Trophoblast cell (in vitro differentiated cells and primary cell): ENCODE results near the gene POLR1D.

ENCODE experiments used
- DNase-seq, 2 donors: peaks; one replicate each; pipeline ENCODE4 v3.0.0-alpha.2; 2016
- H2AFZ ChIP-seq: 2 replicates; pipeline ENCODE4 v1.6.1; 2013; ENCODE audit warnings: low read length, moderate library complexity, mild to moderate bottlenecking; ENCODE audit not compliant: insufficient read depth, poor library complexity
- H2AK5ac ChIP-seq: 2 replicates; pipeline ENCODE4 v1.6.1; 2013; ENCODE audit warnings: mild to moderate bottlenecking, low read length
- H2BK120ac ChIP-seq: 2 replicates; pipeline ENCODE4 v1.6.1; 2013; ENCODE audit warnings: low read length, mild to moderate bottlenecking, moderate library complexity; ENCODE audit not compliant: insufficient read depth, poor library complexity
- H2BK12ac ChIP-seq: 2 replicates; pipeline ENCODE4 v1.6.1; 2013; ENCODE audit warnings: mild to moderate bottlenecking, low read length, moderate library complexity
- H2BK5ac ChIP-seq: 2 replicates; pipeline ENCODE4 v1.6.1; 2013; ENCODE audit warnings: low read length, low read depth, moderate library complexity, mild to moderate bottlenecking; ENCODE audit not compliant: poor library complexity
- H3K14ac ChIP-seq: 2 replicates; pipeline ENCODE4 v1.6.1; 2013; ENCODE audit warnings: mild to moderate bottlenecking, low read length
- H3K18ac ChIP-seq: 2 replicates; pipeline ENCODE4 v1.6.1; 2013; ENCODE audit warnings: mild to moderate bottlenecking, low read length
- H3K23ac ChIP-seq: 2 replicates; pipeline ENCODE4 v1.6.1; 2013; ENCODE audit warnings: low read length
- H3K27ac ChIP-seq: 2 replicates; pipeline ENCODE4 v1.5.1; 2013; ENCODE audit warnings: low read depth, mild to moderate bottlenecking, inconsistent platforms, low read length, moderate library complexity
- H3K27me3 ChIP-seq: 2 replicates; pipeline ENCODE4 v1.6.1; 2013; ENCODE audit warnings: inconsistent platforms, mild to moderate bottlenecking, low read length, moderate library complexity; ENCODE audit not compliant: insufficient read depth
- H3K36me3 ChIP-seq, 2 experiments: 1 replicate in 1 of 2; 2 replicates in 1 of 2; pipeline ENCODE4 v1.6.1; 2013; ENCODE audit warnings: low read length in 2 of 2, mild to moderate bottlenecking in 2 of 2, moderate library complexity in 1 of 2; ENCODE audit not compliant: insufficient read depth in 2 of 2, control insufficient read depth in 1 of 2
- H3K4ac ChIP-seq: 2 replicates; pipeline ENCODE4 v1.6.1; 2013; ENCODE audit warnings: low read depth, mild to moderate bottlenecking, low read length, moderate library complexity
- H3K4me1 ChIP-seq, 2 experiments: 1 replicate in 1 of 2; 2 replicates in 1 of 2; pipeline ENCODE4 v1.6.1; 2013; ENCODE audit warnings: low read length in 2 of 2, mild to moderate bottlenecking in 2 of 2, moderate library complexity in 1 of 2; ENCODE audit not compliant: insufficient read depth in 2 of 2, control insufficient read depth in 1 of 2
- H3K4me2 ChIP-seq: 2 replicates; pipeline ENCODE4 v1.6.1; 2013; ENCODE audit warnings: inconsistent platforms, mild to moderate bottlenecking, low read length, moderate library complexity
- H3K4me3 ChIP-seq: 2 replicates; pipeline ENCODE4 v1.5.1; 2013; ENCODE audit warnings: mild to moderate bottlenecking, low read depth, low read length, inconsistent platforms
- H3K79me1 ChIP-seq: one replicate; pipeline ENCODE4 v1.6.1; 2013; ENCODE audit warnings: low read length
- H3K79me2 ChIP-seq: 2 replicates; pipeline ENCODE4 v1.6.1; 2013; ENCODE audit warnings: low read length, mild to moderate bottlenecking; ENCODE audit not compliant: control insufficient read depth, insufficient read depth, poor library complexity
- H3K9ac ChIP-seq: 2 replicates; pipeline ENCODE4 v1.6.1; 2013; ENCODE audit warnings: mild to moderate bottlenecking, low read length
- H3K9me3 ChIP-seq: 2 replicates; pipeline ENCODE4 v1.6.1; 2013; ENCODE audit warnings: low read depth, mild to moderate bottlenecking, control low read depth, inconsistent platforms, low read length; ENCODE audit not compliant: insufficient read depth
- H4K12ac ChIP-seq: 2 replicates; pipeline ENCODE4 v1.6.1; 2013; ENCODE audit warnings: low read depth, mild to moderate bottlenecking, low read length, moderate library complexity
- H4K8ac ChIP-seq: 2 replicates; pipeline ENCODE4 v1.6.1; 2013; ENCODE audit warnings: low read depth, mild to moderate bottlenecking, low read length, moderate library complexity
- H4K91ac ChIP-seq: one replicate; pipeline ENCODE4 v1.6.1; 2013; ENCODE audit warnings: low read depth, mild to moderate bottlenecking, low read length, moderate library complexity
- WGBS: extraction: QIAGEN DNeasy Blood & Tissue Kit; methylation state at CpG from one replicate; pipeline ENCODE4 v1.1.7; 2013; ENCODE audit warnings: missing lambda C conversion rate; ENCODE audit not compliant: insufficient read length, insufficient coverage; ENCODE audit errors: extremely low coverage; 5-methylcytosine and 5-hydroxymethylcytosine counted together

Gene POLR1D

GRCh38 chr13:27621116-27621365 is 651 bp upstream of the POLR1D start:
- peak overlapping the region; percentile 81 for H3K9ac ChIP-seq
- H3K23ac ChIP-seq: no peak overlapping the region
- peak overlapping the region; percentile 75 for H2AFZ ChIP-seq
- peak overlapping the region; percentile 69 for H2BK12ac ChIP-seq
- H3K27ac ChIP-seq: peak overlapping the region; percentile 99
- H2AK5ac ChIP-seq: peak overlapping the region; percentile 77
- H4K91ac ChIP-seq: peak overlapping the region; percentile 97
- peak overlapping the region; percentile 95 for H3K14ac ChIP-seq
- H3K4ac ChIP-seq: peak overlapping the region; percentile 91
- H3K36me3 ChIP-seq: peaks cover 0 to 7% of the 10 kb centered on the region in 2 experiments
- H3K27me3 ChIP-seq: no peaks in the 10 kb centered on the region
- H3K4me3 ChIP-seq: peak overlapping the region; percentile 98
- peak overlapping the region; percentile 73 for H3K4me2 ChIP-seq
- peak overlapping the region; percentile 90 for H4K12ac ChIP-seq
- no CpG with 5 or more reads among the region's 8 CpGs for WGBS
- peaks cover 17% of the 10 kb centered on the region for H3K79me2 ChIP-seq
- H3K18ac ChIP-seq: peak overlapping the region; percentile 96
- peak overlapping the region; percentile 85 for H2BK5ac ChIP-seq
- no peaks in the 10 kb centered on the region for H3K9me3 ChIP-seq
- H2BK120ac ChIP-seq: peak overlapping the region; percentile 92
- H4K8ac ChIP-seq: peak overlapping the region; percentile 92
- peaks cover 2 to 10% of the 10 kb centered on the region in 2 experiments for H3K4me1 ChIP-seq
- DNase-seq: no peak
- peaks cover 20% of the 10 kb centered on the region for H3K79me1 ChIP-seq

- H3K27me3 ChIP-seq: no peaks in the 10 kb centered on the region
- DNase-seq: peak in 1 of 2 donors; percentile 25
- H3K79me1 ChIP-seq: peaks cover 20% of the 10 kb centered on the region
- peak overlapping the region; percentile 94 for H3K18ac ChIP-seq
- H3K4me2 ChIP-seq: peak overlapping the region; percentile 73
- H3K4me1 ChIP-seq: peaks cover 2 to 10% of the 10 kb centered on the region in 2 experiments
- H3K36me3 ChIP-seq: peaks cover 0 to 7% of the 10 kb centered on the region in 2 experiments
- H3K9ac ChIP-seq: peak overlapping the region; percentile 97
- WGBS: no CpG with 5 or more reads among the region's 13 CpGs
- H4K8ac ChIP-seq: peak overlapping the region; percentile 96
- peak overlapping the region; percentile 74 for H3K27ac ChIP-seq
- no peaks in the 10 kb centered on the region for H3K9me3 ChIP-seq
- H2BK5ac ChIP-seq: peak overlapping the region; percentile 83
- H3K23ac ChIP-seq: no peak overlapping the region
- H3K14ac ChIP-seq: peak overlapping the region; percentile 92
- peaks cover 17% of the 10 kb centered on the region for H3K79me2 ChIP-seq
- peak overlapping the region; percentile 89 for H4K91ac ChIP-seq
- peak overlapping the region; percentile 86 for H2AFZ ChIP-seq
- peak overlapping the region; percentile 70 for H2BK120ac ChIP-seq
- H2AK5ac ChIP-seq: peak overlapping the region; percentile 96
- H3K4ac ChIP-seq: peak overlapping the region; percentile 98
- peak overlapping the region; percentile 98 for H3K4me3 ChIP-seq
- peak overlapping the region; percentile 58 for H2BK12ac ChIP-seq
- peak overlapping the region; percentile 95 for H4K12ac ChIP-seq
Measured at GRCh38 chr13:27622102-27622820, 569 bp downstream of the POLR1D start.

- Histone ChIP-seq H3K27ac (no peak overlapping the region), H2BK120ac (no peak overlapping the region), H3K14ac (no peak overlapping the region), H3K36me3 (peaks cover 0 to 7% of the 10 kb centered on the region in 2 experiments), H3K79me1 (peaks cover 20% of the 10 kb centered on the region), H3K23ac (no peak overlapping the region), H4K12ac (no peak overlapping the region), H3K4me2 (no peak overlapping the region), H3K4me1 (peaks cover 2 to 10% of the 10 kb centered on the region in 2 experiments), H3K79me2 (peaks cover 17% of the 10 kb centered on the region), H3K4ac (peak overlapping the region; percentile 59), H2AFZ (no peak overlapping the region), H2BK5ac (no peak overlapping the region), H3K9me3 (no peaks in the 10 kb centered on the region), H4K8ac (no peak overlapping the region), H4K91ac (no peak overlapping the region), H3K4me3 (no peak overlapping the region), H3K18ac (no peak overlapping the region), H3K9ac (no peak overlapping the region), H2BK12ac (no peak overlapping the region), H2AK5ac (no peak overlapping the region), H3K27me3 (no peaks in the 10 kb centered on the region)
- no CpG with 5 or more reads among the region's 7 CpGs for WGBS
- no peak for DNase-seq
Measured at GRCh38 chr13:27622881-27623280, 1.2 kb downstream of the POLR1D start.

- no peak overlapping the region for H4K8ac ChIP-seq
- peaks cover 0 to 5% of the 10 kb centered on the region in 2 experiments for H3K4me1 ChIP-seq
- peaks cover 0 to 7% of the 10 kb centered on the region in 2 experiments for H3K36me3 ChIP-seq
- no peak overlapping the region for H3K18ac ChIP-seq
- DNase-seq: no peak
- no peaks in the 10 kb centered on the region for H3K27me3 ChIP-seq
- H4K12ac ChIP-seq: no peak overlapping the region
- no peak overlapping the region for H2BK5ac ChIP-seq
- WGBS: no CpG with 5 or more reads among the region's 3 CpGs
- H2BK12ac ChIP-seq: no peak overlapping the region
- no peak overlapping the region for H2AFZ ChIP-seq
- H3K27ac ChIP-seq: no peak overlapping the region
- peaks cover 20% of the 10 kb centered on the region for H3K79me1 ChIP-seq
- peak overlapping the region; percentile 13 for H3K9ac ChIP-seq
- H3K4me3 ChIP-seq: no peak overlapping the region
- peaks cover 15% of the 10 kb centered on the region for H3K79me2 ChIP-seq
- H3K4me2 ChIP-seq: no peak overlapping the region
- no peak overlapping the region for H3K14ac ChIP-seq
- peaks cover 1% of the 10 kb centered on the region for H3K9me3 ChIP-seq
- no peak overlapping the region for H2AK5ac ChIP-seq
- H3K4ac ChIP-seq: peak overlapping the region; percentile 6
- H2BK120ac ChIP-seq: no peak overlapping the region
- no peak overlapping the region for H3K23ac ChIP-seq
- H4K91ac ChIP-seq: no peak overlapping the region
Measured at GRCh38 chr13:27624071-27624470, 2.4 kb downstream of the POLR1D start.
